HFF-Myc (cell line): ENCODE measurements around the gene RPL10.

Experiments
- DNase-seq: peaks from one replicate; pipeline ENCODE4 v3.0.0-alpha.2; 2011; ENCODE audit warnings: low read depth; ENCODE audit errors: extremely low read depth
- H3K4me3 ChIP-seq: replicated peaks from 2 replicates; pipeline ENCODE4 v1.5.1; 2011; ENCODE audit warnings: low read depth, mild to moderate bottlenecking, control low read depth, low read length
- TF ChIP-seq, protein P1 (sequence below): IDR thresholded peaks from 2 replicates; pipeline ENCODE4 v1.5.1; 2012; ENCODE audit warnings: mild to moderate bottlenecking, low read depth, low read length, control low read depth; ENCODE audit errors: missing control alignments

The RPL10 gene

DNA sequence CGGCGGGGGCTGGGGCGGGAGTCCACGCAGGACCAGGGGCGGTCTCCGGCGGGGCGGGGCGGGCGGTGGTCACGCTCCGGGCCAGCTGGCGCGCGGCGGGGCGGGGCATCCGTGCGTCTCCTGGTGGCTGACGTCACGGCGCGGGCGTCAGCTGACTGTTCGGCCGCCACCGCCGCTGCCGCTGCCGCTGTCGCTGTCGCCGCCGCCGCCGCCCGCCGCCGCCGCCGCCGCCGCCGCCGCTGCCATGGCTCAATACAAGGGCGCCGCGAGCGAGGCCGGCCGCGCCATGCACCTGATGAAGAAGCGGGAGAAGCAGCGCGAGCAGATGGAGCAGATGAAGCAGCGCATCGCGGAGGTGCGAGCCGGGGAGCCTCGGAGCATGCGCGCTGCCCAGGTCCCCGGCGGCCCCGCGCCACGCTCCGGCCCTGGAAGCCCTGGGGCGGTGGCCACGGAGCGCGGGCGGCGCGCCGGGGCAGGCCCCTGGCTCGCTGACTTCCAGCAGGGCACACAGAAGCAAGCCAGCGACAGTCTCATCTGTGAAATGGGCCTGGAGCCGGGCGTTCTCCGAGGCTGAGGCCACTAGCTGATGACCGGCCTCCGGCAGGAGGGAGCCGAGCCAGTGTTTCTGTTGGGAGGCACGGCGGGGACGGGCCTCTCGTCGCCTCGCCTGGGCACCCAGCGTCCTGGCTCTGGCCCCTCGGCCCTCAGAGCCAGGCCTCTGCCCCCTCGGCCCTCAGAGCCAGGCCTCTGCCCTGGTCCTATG is 46.0 kb downstream of the RPL10 start, which contains the start of gene FAM50A:
TSS of gene FAM50A (plus strand) at position 150 of the 763 bp plus-strand sequence. CDS start at position 245, 95 bp downstream.
- peak within 1 kb of the TSS; percentile 59 for H3K4me3 ChIP-seq
- no peak for DNase-seq
- TF ChIP-seq, protein P1, sequence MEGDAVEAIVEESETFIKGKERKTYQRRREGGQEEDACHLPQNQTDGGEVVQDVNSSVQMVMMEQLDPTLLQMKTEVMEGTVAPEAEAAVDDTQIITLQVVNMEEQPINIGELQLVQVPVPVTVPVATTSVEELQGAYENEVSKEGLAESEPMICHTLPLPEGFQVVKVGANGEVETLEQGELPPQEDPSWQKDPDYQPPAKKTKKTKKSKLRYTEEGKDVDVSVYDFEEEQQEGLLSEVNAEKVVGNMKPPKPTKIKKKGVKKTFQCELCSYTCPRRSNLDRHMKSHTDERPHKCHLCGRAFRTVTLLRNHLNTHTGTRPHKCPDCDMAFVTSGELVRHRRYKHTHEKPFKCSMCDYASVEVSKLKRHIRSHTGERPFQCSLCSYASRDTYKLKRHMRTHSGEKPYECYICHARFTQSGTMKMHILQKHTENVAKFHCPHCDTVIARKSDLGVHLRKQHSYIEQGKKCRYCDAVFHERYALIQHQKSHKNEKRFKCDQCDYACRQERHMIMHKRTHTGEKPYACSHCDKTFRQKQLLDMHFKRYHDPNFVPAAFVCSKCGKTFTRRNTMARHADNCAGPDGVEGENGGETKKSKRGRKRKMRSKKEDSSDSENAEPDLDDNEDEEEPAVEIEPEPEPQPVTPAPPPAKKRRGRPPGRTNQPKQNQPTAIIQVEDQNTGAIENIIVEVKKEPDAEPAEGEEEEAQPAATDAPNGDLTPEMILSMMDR: no peak

DNA sequence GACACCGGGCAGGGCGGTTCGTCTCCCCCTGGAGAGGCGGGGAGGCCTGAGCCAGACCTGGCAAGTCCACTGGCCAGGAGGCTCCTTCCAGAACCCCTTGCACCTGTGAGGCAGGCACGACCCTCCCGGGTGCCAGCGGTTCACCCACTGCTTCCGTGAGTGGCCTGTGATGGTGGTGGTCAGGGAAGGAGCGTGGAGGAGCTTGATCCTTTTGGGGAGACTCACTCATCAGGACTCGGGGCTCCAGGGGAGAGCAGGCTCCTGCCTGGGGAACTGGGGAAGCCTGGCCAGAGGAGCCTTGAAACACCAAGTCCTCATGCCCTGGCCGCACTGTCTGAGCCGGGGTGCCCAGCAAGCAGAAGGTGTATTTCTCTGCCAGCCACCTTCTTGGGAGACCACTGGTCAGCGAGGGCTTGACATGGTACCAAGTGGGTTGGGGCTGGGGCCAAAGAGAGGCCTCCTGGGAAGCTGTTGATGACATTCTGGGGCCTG is 46.6 kb downstream of the RPL10 start:
- H3K4me3 ChIP-seq: peak overlapping the region; percentile 59
- DNase-seq: no peak
- TF ChIP-seq, protein P1: no peak

DNA sequence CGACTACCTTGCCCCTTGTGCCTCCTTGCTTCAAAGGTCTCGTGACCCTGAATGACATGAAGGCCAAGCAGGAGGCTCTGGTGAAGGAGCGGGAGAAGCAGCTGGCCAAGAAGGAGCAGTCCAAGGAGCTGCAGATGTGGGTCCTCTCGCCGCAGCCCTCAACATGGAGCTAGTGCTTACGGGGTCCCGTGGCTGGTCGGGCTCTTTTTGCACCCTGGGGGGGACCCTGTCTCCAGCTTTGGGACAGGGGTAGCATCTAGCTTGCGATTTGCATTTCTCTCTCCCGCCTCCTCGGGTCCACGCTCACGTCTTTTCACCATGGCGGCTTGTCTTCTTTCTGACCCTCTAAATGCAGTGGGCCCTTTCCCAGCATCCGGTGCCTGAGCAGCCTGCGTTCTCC is 47.6 kb downstream of the RPL10 start:
- no peak overlapping the region for H3K4me3 ChIP-seq
- TF ChIP-seq, protein P1: no peak
- DNase-seq: no peak

DNA sequence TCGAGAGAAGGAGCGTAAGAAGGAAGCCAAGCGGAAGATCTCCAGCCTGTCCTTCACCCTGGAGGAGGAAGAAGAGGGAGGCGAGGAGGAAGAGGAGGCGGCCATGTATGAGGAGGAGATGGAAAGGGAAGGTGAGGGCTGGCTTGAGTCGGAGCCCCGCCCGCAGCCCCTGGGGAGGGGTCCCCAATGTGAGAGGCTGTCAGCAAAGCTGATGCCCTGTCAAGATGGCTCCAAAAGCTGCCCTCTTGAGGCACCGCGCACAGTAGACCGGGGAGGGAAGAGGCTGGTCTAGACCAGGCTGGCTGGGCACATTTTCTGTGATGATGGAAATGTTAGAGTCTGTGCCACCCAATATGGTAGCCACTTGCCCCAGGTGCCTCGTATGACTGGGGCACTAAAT is 48.3 kb downstream of the RPL10 start:
- DNase-seq: no peak
- TF ChIP-seq, protein P1: no peak
- H3K4me3 ChIP-seq: no peak overlapping the region

DNA sequence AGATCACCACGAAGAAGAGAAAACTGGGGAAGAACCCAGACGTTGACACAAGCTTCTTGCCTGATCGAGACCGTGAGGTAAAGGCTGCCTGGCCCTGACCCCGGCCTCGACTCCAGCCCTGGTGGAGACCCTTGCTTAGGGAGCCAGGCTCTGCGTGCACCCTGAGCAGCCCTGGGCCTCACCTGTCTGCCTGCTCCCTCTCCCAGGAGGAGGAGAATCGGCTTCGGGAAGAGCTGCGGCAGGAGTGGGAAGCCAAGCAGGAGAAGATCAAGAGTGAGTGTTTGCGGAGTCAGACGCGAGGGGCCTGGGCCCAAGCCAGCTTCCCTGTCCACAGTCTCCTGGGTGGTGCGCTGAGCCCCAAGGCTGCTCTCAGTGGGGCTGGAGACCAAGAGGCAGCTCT is 50.3 kb downstream of the RPL10 start:
- no peak for DNase-seq
- TF ChIP-seq, protein P1: no peak
- no peak overlapping the region for H3K4me3 ChIP-seq

DNA sequence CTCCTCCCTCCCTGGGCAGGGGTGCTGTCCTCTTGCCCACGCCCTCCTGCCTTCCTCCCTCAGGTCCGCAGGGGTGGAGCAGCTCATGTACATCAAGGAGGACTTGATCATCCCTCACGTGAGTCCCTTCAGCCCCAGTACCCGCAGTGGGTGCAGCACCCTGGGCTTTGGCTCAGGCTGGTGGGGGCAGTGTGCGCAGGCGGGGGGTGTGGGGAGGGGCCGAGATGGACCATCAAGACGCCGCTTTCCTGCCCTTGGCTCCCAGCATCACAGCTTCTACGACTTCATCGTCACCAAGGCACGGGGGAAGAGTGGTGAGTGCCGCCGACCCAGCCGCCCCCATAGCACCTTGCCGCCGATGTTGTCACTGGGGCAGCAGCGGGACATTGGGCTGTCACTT is 51.4 kb downstream of the RPL10 start:
- DNase-seq: no peak
- TF ChIP-seq, protein P1: no peak
- no peak overlapping the region for H3K4me3 ChIP-seq
